HG03280 (cell line): Measurements from ENCODE around the gene SOX18.

Source experiments
- ATAC-seq: cut with Tn5 transposase; IDR thresholded peaks from one replicate; pipeline ENCODE4 v1.9.1; 2021; ENCODE audit warnings: mild to moderate bottlenecking, moderate library complexity; ENCODE audit not compliant: unreplicated experiment

SOX18 gene

DNA sequence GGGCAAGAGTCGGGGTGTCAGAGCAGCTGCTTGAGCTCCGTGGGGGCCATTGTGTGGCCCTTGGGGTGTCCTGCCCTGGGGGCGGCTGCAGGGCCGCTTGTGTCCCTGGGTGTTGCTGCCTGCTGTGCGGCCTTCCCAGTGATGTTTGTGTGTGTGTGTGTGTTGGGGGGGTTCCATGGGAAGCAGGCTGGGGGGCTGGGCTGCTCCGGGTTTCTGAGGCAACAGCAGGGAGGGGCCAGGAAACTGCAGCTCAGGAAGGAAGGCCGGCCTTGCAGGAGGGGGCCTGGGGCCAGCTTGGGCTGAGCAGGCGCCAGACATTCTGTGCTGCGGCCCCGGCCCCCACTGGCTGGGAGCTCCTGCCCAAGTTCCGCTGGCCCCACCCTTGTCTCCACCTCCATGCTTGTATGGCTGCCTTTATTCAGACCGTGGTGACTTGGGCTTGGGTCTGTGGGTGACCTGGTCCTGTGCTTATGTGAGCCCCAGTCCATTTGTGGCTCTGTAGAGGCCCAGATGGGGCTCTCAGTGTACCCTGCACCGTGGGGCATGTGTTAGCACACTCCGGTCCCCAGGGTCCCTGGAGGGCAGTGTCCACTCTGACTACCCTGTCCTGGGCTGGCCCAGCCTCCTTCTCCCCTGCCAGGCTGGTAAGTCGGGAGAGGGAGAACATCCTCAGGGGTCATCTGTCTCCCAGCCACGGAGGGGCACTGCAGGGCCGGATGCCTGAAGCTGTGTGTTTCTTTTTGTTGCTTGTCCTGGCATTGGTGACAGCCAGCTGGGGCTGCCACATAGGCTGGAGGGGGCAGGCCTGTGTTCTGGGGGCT lies 4.6 kb upstream of the SOX18 start:
- ATAC-seq: no peak

DNA sequence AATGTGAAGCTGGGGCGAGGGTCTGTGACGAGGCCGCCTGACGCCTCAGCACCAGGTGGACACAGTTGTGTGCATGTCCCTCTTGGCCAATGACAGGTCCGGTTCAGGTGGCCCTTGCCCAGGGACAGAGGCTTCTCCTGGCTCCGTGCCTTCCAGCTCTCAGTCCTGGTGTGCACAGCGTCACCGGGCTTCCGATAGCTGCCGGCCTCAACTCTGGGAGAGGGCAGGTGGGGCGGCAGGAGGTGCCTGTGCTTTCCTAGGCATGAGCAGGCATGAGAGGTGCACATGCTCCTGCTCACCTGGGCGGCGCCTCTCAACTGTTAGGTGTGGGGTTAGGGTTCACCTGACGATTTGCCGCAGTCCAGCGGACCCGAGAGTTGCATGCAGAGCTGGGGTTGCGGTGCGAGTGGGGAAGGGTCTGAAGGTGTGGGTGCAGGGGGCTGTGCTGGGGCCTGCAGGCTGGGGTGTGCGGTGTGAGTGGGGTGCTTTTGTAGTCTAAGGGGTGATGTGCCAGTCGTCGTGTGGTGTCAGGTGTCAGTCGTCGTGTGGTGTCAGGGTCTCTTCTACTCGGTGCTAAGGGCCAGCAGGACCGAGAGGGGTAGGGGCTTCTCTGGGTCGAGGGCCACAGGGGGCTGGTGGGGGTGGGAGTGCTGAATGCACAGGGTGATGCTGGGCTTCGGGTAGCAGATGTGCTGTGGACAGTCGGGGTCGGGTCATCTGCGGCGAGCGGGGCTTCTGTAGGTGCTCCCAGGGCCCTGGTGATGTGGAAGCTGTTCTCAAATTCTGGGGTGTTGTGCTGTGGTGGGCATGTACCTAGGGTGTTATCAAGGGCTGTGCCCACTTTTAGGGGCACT lies 3.8 kb upstream of the SOX18 start:
- no peak for ATAC-seq

DNA sequence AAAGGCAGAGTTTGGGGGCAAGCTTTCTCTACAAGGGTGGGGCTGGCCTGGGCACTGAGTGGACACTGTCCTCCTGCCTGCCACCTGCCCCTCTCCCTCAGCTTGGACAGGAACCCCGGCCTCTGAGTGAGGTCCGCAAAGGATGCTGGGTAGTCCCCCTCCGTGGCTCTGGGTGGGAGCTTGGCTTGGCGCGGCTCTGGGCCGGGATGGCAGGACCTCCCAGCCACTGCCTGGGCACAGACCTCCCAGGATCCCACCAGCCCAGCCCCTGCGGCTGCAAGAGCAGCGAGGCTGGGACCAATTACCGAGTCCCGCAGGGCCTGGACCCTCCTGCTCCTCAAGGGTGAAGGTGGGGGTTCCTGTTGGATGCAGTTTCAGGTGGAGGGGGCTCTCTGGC lies 2.9 kb upstream of the SOX18 start:
- ATAC-seq: no peak

DNA sequence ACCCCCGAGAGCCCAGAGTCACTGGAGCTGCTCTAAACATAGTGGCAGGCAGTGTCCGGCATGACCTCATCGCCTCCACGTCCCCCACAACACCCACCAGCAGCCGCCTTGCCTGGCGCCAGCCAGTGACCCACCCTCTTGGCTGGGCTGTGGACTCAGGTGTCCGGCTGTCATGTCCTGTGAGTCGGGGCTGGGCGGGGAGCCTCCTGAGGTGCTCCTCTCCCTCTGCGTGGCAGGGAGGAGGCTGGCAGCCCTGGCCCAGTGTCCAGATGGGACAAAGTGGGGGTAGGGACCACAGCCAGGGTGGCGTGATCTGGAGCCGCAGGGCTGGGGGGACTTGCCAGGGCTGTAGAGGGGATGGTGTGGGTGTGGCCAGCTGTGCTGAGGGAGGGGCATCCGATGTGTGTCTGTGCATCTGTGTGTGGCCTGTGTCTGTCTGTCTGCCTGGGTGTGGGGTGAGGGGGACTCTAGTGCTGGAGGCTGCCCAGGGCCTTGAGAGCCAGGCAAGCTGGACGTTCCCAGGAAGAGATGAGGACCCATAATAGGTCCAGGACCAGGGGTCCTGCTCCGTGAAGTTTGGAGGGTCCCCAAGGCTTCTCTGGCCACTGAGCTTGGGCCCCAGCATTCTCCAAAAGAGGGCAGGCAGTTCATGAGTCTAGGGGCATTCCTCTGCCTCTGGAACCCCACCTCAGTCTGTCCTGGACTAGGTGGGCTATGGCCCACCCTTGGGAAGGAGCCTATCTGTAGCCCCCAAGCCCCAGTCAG lies 2.3 kb upstream of the SOX18 start:
- ATAC-seq: no peak

DNA sequence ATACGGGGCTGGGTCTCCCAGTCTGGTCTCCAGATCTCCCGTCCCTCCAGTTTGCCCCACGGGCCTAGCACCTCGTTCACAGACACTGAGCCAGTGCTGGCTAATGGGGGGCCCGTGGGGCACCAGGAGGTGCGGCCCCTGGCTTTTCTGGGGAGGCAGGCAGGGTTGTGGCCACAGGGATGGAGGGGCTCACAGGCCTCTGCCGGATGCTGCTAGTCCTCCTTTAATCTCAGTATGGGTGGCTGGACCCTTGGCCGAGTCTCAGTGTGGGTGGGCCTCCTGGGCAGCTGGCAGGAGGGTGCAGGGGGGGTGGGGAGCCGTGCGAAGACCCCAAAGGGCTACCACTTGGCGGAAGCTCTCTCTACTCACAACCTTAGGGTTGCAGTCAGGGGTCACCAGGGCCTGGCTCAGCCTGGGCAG lies 1.6 kb upstream of the SOX18 start:
- ATAC-seq: no peak

DNA sequence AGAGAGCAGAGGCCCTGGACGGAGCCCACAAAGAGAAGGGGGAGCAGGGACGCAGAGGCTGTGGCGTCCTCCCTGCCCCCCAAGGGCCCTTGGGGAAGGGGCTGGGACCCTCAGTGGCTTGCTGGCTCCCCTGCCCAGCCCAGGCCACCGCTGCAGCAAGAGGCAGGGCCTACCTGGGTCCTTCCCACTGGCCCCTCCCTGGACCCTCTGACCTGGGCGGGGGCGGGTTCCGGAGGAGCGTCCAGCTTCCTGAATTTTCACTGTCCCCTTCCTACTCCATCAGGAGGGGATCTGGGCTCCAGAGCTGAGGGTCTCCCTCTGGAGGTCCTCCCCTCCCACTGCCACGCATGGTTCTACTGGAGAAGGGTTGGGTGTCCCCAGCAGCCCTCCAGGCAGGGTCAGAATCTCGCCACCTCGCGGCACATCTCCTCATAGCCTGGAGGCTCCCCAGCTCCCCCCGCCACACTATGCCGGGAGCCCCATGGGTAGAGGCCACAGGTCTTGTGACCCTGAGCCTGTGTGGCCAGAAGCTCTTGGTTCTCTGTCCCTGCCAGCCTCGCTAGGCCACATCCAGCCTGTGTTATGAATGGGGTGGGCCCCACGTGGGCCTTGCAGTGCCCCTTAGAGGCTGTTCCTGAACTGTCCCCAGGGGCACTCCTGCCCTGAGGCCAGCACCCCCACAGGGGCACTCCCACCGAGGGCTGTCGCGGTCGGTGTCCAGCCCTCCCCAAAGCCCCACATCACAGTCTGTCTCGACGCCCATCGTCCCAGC lies 1.0 kb upstream of the SOX18 start:
- ATAC-seq: no peak

DNA sequence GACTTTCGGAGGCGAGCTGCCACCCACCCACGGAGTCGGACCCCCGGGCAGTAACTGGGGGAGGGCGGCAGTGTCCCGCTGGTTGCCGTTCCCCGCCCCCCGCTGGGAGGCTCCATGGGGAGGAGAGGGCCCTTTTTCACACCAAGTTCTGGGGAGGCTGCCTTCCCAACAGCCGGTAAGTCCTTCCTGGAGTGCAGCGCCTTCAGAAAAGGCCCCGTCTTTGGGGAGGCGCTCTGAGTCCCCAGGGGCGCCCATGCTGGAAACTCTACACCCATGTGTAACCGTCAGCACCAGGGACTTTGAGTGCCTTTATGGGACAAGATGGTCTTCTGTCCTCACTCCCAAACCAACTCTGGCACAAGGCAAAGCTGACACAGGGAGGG lies 430 bp upstream of the SOX18 start:
- no peak for ATAC-seq

DNA sequence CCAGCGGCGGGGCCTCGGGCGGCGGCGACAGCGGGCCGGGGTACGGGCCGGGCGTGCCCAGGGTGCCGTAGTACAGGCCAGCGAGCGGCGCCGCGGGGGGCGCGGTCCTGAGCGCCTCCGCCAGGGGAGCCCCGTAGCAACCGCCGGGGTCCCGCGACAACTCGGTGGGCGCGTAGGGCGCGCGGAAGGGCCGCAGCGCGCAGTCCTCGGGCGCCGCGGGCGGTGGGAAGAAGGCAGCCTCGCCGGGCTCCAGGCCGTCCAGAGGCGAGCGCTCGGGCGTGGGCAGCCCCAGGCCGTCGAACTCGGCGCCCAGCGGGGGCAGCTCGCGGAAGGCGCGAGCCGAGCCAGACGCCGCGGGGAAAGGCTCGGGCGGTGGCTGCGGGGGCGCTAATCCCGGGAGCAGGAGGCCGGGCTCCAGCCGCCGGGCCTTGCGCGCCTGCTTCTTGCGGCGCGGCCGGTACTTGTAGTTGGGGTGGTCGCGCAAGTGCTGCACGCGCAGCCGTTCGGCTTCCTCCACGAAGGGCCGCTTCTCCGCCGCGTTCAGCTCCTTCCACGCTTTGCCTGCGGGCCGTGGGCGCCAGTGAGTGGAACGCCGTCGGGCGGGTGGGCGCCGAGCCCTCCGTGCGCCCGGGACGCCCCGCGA lies 916 bp downstream of the SOX18 start:
- no peak for ATAC-seq

DNA sequence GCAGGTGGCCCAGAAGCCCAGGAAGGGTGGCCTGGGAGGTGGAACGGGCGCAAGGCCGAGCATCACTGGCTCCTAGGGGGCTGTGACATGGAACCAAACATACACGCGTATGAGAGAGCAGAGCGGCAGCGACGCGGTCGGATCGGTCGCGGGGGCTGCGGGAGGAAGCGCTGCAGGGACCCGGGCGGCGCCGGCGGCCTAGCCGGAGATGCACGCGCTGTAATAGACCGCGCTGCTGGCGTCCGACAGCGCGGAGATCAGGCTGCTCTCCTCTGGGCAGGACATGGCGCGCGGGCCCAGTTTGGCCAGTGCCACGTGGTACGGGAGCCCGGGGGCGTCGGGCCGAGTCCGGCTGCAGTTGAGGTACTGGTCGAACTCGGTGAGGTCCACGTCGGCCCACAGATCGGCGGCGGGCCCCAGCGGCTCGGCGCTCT lies 1.5 kb downstream of the SOX18 start:
- no peak for ATAC-seq

DNA sequence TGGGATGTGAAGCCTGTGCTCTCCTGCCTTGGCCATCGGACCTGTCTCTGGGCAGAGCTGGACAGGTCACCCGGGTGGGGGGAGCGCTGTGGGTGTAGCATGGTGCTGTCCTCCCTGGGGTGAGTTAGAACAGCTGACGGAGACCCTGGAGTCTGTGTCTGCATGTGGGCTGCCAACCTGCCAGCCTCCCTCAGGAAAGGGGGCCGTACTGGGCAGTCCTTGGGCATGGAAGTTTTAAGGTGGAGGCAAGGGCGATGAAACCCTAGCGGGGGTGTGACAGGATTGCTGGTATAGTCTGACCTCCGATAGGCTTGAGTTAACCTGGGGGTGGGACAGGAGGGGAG lies 2.4 kb downstream of the SOX18 start:
- ATAC-seq: no peak

DNA sequence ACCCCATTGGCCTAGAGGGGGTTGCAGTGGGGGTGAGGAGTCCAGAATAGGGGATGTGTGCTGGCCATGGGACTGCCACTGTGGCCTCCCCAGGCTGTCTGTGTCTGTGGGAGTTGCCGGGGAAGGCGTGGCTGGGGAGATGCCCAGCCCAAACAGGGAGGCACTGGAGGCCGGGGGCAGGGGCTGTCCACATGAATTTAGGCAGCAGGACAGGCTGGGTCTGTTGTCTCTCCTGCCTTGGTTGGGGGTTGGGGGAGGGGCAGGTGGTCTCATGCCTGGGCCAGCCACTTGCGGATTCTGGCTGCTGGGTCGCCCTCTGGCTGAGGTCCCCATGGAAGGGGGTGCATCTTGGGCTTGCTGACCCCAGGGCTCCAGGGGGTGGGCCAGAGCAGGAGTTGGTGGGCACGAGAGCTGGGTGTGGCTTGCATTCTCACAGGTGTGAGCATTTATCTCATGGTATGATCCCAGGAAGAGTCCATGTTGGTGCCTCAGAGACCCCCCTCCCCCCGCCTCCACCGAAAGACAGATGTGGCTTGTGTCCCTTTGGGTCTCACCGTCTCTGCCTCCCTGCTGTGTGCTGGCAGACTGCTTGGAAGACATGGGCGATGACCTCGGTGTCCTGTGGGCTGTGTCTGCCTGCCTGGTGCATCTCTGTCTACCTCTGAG lies 4.0 kb downstream of the SOX18 start:
- no peak for ATAC-seq

DNA sequence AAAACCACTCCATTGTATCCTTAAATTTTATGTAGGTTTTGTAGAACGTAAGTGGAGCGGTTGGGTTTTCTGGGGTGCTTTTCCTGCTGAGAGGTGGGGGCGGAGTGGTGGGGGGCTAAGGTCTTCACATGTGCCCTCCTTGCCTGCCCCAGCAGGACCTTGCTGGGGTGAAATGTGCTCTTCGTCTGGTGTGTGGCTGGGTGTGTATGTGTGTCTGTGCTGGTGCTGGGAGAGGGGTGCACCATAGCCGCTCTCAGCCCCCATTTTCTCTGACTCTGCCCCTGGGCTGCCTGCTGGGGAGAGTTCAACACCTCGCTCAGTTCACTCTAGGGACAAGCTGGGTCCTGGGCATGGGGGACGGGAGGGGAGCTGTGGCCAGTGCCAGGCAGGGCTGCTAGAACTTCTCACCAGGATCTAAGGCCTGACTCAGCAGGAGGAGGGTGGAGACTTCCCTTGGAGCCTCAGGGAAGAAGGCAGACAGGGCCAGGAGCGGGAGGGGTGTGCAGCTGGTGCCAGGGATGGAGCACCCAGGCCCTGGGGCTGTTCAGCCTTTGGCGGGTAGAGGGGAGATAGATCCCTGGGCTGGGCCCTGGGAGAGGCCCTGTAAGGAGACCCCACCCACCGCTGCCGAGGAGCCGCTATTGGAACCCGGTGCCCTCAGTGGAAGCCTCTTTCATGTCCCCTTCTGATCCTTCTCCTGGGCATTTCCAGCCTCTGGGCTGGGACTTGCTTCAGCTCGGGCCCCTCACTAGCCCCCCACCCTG lies 4.8 kb downstream of the SOX18 start:
- ATAC-seq: no peak

DNA sequence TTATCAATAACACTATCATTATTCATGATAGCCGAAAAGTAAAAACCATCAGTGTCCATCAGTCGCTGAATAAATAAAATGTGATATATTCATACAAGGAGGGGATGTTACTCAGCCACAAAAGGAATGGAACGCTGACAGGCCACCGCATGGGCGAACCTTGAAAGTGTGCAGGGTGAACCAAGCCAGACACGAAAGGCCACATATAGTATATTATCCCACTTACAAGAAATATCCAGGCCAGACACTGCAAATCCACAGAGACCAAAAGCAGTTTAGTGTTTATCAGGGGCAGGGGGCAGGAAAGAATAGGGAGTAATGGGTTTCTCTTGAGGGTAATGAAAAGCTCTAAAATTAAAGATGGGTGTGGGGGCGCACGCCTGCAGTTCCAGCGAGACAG lies 5.7 kb downstream of the SOX18 start:
- no peak for ATAC-seq

DNA sequence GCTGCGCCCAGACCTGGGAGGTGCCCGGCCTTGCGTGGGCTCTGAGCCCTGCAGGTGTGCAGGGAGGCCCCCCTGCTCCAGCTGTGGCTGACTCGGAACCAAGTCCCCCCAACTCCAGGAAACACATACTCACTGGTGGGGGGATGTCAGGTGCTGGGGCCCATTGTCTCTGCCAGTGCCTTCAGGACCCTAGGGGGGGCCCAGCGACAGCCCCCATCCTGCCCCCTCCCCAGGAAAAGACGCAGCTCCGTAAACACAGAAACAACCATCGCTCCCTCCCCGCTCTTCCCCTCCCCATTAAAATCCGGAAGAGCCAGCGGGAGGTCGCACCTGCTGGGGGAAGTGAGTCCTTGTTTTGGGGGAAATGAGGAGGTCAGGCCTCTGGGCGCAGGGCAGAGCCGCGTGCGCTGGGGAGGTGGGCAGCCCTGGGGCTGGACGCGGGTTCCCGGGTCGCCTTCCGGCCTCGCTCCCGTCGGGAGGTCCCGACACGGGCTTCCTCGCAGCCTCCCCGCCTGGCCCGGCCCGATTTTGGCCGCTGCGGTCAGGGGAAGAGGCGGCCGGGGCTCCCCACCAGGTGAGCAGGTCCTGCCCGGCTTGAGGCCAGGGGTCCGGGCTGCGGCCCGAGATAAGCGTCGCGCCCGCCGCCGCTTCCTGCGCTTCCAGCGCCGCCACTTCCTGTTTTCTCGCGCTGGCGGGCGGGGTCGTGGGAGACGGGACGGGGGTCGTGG lies 7.2 kb downstream of the SOX18 start:
- no peak for ATAC-seq

DNA sequence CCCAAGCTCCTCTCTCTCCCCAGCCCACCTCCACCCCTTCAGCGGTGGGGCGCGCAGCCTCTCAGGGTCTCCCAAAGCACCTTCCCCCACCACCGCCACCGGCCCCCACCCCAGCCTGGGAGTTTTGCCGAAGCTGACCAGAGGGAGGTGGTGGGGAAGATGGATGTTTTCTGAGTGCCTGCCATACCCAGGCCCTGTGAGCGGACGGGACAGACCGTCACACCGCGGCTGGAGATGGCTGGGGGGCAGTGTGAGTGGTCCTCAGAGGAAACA lies 7.7 kb downstream of the SOX18 start:
- ATAC-seq: no peak

DNA sequence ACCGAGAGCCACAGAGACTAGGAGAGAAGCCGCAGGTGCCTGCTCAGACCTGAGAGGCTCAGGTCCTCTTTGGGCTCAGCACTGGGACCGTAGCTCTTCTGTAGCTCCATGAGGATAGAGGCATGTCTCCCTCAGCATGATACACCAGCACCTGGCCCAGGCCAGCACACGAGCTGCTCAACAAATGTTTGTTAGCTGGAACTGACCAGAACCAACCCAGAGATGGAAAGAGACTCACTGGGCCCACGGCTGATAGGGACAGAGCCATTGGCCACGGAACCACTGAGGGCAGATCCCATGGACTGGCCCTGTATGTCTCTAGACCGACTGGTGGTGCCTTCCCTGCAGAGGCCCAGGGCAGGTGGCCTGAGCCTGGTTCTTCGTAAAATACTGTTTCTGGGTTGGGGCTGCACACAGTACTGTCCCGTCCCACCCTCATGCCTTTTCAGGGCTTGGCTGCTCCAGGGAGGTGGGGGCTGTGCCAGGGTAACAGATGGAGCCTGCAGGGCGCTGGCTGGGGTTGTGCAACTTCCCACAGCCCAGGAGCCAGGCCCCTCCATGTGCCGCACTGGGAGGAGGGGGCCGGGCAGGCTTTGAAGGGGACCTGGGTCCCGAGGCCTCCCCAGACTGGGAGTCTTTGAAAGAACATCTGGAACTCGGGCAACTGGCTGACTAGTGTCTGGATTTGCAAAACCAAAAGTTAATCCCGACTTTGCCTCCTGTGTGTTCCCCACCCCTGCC lies 8.2 kb downstream of the SOX18 start:
- ATAC-seq: no peak

DNA sequence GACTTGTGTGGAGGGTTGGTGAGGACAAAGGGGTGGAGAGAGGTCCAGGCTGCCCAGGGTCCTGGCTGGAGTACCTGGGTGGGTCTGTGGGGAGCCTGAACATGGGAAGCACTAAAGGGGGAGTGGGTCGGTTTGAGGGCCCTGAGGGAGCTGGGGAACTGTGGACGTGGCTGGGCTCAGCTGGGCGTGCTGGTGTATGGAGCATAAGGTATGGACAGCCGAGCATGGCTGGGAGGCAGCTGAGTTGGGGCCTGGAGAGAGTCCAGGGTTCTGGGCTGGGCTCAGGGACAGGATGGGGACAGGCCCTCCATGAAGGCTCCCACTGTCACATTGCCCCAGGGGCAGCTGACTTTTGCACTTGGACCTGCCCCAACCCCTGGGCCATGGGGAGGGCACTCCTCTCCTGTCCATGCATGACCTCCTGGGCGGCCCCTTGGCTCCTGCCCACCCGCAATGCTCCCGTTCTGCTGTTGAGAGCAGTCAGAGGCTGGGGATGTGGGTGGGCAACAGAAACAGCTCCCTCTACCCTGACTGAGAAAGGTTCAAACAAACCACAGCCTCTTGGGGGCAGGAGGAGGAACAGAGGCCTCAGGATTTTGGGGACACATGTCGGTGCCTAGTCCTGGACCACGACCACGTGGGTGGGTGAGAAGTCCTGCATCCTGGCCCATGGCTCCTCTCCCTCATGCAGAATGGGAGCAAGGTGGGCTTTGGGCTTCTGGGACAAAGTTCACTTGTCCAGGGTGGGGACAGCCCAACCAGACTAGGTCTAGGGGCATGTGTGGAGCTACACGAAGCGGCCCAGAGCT lies 9.0 kb downstream of the SOX18 start:
- no peak for ATAC-seq
